Measurements from ENCODE around the gene LONP2.

Gene LONP2

DNA sequence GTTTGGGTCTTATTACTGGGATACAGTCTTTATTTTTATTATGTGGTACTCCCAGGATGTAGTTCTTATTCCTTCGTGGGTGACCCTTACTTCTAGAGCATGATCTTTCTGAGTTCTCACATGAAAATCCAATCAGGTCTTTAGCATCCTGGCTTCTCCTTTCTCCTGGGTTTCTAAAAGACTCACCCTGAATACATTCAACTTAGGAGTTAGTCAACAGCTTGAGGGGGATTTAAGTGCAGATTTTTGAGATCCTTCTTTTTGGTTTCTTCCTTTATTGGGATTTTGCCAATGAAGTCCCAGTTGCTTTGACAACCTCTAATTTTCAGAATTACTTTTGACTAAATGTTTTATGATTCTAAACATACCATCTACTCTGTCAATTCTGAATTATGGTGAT lies 72.9 kb downstream of the LONP2 start:
- no peak for DNase-seq (ENCODE audit: low read depth)
- TF ChIP-seq, protein P1, sequence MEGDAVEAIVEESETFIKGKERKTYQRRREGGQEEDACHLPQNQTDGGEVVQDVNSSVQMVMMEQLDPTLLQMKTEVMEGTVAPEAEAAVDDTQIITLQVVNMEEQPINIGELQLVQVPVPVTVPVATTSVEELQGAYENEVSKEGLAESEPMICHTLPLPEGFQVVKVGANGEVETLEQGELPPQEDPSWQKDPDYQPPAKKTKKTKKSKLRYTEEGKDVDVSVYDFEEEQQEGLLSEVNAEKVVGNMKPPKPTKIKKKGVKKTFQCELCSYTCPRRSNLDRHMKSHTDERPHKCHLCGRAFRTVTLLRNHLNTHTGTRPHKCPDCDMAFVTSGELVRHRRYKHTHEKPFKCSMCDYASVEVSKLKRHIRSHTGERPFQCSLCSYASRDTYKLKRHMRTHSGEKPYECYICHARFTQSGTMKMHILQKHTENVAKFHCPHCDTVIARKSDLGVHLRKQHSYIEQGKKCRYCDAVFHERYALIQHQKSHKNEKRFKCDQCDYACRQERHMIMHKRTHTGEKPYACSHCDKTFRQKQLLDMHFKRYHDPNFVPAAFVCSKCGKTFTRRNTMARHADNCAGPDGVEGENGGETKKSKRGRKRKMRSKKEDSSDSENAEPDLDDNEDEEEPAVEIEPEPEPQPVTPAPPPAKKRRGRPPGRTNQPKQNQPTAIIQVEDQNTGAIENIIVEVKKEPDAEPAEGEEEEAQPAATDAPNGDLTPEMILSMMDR (IDR thresholded peaks at IDR 0.05; ENCODE audit: control insufficient read depth, insufficient read depth, low read depth, low read length, missing control alignments), result no peak
- H3K4me3 ChIP-seq (ENCODE audit: control insufficient read depth, low read depth, low read length), result no peak overlapping the region

DNA sequence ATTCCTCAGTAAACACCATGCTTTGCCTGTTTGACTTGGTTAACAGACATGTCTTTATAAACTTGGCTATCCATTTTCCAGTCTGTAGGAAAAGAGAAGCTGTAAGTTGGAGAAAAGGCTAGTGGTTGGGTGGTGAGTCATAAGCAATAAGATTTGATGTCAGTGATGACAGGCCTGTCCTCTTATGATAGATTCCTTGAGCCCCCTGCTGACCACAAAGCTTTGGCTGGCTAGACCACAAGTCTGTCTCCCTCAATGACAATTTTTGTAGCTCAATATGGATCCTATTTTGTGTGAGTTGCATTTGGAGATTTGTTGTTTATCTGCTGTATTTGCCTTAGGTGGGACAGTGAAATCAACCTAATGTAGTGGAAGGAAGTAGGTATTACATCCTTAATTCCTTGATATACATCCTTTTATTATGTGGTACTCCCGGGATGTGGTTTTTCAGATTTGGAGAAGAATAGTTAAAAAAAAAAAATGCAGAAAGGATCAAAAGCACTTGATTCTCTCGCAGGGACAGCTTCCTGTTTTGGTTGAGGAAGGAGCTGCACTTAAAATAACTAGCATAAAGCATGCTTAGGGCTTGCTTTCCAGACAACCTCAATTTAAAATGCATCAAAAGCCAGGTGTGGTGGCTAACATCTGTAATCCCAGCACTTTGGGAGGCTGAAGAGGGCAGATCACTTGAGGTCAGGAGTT lies 73.7 kb downstream of the LONP2 start:
- TF ChIP-seq, protein P1 (IDR thresholded peaks at IDR 0.05; ENCODE audit: control insufficient read depth, insufficient read depth, low read depth, low read length, missing control alignments), result peak; percentile 10
- peak; percentile 27 for DNase-seq (ENCODE audit: low read depth)
- no peak overlapping the region for H3K4me3 ChIP-seq (ENCODE audit: control insufficient read depth, low read depth, low read length)

DNA sequence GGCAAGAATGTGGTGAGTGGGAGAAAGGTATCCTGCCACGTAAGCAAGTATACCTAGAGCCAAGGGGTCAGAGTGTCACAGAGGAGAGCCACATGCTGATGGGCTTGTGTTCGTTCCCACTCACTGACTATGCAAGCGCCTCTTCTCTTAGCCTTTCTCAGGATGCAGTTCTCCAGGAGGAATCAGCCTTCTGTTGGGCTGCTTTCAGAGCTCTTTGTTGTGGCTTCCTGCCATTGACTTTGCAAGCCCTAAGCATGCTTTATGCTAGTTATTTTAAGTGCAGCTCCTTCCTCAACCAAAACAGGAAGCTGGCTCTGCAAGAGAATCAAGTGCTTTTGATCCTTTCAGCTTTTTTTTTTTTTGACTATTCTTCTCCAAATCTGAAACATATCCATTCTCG lies 74.5 kb downstream of the LONP2 start:
- TF ChIP-seq, protein P1 (IDR thresholded peaks at IDR 0.05; ENCODE audit: control insufficient read depth, insufficient read depth, low read depth, low read length, missing control alignments), result no peak
- H3K4me3 ChIP-seq (ENCODE audit: control insufficient read depth, low read depth, low read length), result no peak overlapping the region
- no peak for DNase-seq (ENCODE audit: low read depth)

DNA sequence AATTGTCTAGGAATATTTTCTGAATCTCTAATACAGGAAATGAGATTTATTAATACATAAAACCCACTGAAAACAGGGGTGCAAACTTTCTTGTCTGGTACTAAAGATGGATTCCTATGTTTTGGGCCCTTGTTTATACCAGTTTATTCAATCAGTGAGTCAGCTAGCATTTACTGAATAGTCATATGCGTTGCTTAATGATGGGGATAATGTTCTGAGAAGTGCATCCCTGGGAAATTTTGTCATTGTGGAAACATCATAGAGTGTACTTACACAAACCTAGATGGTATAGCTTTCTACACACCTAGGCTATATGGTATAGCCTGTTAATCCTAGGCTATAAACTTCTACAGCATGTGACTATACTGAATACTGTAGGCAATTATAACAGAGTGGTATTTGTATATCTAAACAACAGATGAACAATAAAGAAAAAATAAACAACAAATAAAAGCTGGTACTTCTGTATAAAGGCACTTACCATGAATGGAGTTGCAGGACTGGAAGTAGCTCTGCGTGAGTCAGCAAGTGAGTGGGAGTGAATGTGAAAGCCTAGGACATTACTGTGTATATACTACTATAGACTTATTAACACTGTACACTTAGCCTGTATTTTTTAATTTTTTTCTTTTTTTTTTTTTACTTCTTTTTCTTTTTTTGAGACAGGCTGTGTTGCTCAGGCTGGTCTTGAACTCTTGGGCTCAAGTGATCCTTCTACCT lies 77.4 kb downstream of the LONP2 start:
- H3K4me3 ChIP-seq (ENCODE audit: control insufficient read depth, low read depth, low read length), result no peak overlapping the region
- TF ChIP-seq, protein P1 (IDR thresholded peaks at IDR 0.05; ENCODE audit: control insufficient read depth, insufficient read depth, low read depth, low read length, missing control alignments), result no peak
- no peak for DNase-seq (ENCODE audit: low read depth)

DNA sequence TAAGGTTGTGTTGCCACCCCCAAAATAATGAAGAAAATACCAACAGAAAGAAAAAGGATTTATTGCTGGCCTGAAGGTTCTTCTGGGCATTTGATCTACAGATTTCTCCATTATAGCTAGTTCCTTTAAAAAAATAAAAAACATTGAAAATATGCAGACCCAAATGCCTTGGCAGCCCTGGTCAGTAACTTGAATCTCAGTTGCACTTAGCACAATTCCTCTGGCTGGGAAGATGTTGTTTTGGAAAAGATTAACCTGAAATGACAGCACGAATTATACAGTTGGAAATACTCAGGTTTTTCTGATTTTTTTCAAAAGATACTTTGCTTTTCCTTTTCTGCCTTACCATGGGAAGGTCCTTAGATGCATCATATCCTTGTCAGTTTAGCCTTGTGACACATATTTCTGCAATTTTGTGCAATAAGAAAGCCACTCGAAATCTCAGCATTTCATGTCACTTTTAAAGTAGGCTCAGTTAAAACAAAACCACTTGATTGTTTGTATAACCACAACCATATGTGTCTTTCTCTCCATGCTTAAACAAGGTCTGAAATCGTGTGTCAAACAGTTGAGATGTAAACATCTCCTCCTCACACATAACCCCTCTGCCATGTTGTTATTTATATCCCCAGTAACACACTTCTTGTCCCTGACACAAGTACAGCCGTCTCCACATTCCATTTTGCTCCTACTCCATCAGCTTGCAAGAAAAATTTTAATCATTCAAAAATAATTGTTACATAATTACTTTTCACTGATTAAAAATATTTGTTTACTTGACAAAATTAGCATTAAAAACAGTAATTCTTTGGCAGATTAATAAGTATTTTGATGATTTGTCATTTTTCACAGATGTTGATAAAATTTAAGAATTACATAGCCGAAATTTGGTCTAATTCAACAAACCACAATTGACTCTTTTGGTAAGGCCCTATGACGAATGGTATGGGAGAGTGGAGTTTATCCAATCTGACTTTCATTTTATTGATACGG lies 80.0 kb downstream of the LONP2 start:
- no peak overlapping the region for H3K4me3 ChIP-seq (ENCODE audit: control insufficient read depth, low read depth, low read length)
- DNase-seq (ENCODE audit: low read depth), result no peak
- TF ChIP-seq, protein P1 (IDR thresholded peaks at IDR 0.05; ENCODE audit: control insufficient read depth, insufficient read depth, low read depth, low read length, missing control alignments), result no peak

DNA sequence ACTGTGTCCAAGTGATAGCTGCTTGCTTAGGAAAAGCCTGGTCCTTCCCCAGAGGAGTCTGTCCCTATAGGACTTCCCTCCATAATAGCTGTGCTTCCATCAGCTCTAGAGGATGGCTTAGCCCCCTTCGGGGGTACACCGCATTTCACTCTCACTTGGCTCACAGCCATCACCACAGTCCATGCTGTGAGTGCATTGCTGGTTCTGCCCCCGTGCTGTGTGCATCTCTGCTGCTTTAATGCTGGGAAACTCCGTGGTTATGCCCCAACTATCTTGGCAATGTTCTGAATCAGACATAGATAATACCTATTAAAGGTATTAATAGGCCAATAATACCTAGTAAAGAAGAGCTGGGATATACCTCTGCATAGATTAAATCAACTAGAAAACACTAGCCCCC lies 82.8 kb downstream of the LONP2 start:
- TF ChIP-seq, protein P1 (IDR thresholded peaks at IDR 0.05; ENCODE audit: control insufficient read depth, insufficient read depth, low read depth, low read length, missing control alignments), result no peak
- DNase-seq (ENCODE audit: low read depth), result no peak
- H3K4me3 ChIP-seq (ENCODE audit: control insufficient read depth, low read depth, low read length), result no peak overlapping the region

Data from AG09309 (cell line).